Left forelimb (tissue), 1 donor: Measurements from ENCODE around the gene CACNB2.

ENCODE experiments used
- DNase-seq: peaks from one replicate; pipeline ENCODE4 v3.0.0-alpha.2; 2018; ENCODE audit warnings: low spot score

The CACNB2 gene

DNA sequence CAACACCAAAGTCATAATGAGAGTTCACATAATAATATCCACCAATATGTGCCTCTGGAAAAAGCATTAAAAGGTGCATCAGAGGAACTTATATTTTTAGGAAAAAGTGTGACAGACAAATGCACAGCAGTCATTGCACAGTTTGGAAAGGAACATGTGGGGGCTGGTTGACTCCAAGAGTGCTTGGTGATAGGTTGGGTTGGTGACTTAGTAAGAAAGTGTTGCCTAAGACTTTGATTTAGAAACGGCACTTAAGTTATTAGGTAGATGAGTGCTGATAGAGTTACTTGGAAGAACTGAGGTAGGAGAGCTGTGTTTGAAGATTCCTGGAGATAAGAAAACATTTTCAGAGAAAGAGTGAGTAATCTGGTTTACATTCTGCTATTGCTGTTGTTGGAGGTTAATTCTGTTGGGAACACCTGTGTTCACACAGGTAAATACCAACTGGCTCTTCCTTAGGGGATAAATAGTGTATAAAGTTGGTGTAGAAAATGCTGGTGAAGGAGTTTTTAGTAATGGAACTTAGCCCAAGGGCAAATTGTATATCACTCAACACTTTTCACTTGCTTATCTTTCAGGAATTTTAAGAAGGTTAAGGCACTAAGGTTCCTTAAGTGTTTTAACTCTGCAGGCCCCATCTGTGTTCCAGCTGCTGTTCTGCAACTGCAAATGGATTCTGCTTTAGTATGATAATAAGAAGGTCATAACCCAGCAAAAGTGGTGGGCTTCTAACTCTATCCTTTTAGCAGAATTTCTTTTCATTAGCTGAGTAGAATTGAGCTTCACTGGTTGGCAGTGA, 315.1 kb downstream of the CACNB2 start:
- DNase-seq = no peak

DNA sequence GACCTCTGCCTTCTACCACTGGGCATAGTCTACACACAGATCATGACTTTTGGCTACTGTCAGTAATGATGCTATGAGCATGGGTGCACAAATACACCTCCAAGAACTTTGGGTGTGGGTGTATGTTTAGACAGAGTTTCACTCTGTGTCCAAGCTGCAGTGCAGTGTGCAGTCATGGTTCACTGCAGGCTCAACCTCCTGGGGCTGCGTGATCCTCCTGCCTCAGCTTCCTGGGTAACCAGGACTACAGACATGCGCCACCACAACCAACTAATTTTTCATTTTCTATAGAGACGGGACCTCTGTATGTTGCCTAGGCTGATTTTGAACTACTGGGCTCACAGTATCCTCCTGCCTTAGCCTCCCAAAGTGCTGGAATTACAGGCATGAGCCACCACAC, 316.8 kb downstream of the CACNB2 start:
- DNase-seq = no peak

- DNase-seq = no peak
These were observed 319.8 kb downstream of the CACNB2 start for GRCh38 chr10:18460032-18460431.

DNA sequence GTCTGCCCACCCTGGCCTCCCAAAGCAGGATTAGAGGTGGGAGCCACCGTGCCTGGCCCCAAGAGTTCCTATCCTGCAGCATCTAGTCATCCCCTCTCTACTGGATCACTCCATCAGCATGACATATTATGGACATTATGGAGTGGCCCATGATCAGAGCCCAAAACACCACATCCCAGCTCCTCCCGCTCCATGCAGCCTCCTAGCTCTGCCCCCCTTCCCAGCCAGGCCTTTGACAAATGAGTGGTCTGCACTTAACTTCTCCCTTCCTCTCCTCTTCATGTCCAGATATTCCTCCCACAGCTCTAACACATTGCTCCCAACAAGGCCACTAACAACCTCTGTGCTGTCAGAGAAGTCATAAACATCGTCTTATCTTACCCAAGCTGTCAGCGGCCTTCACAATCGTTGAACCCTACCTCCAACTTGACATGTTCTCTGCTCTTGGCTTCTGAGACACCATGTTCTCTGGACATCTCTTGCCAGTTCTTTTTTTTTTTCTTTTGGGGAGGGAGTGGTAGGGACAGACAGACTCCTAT, 323.5 kb downstream of the CACNB2 start:
- no peak for DNase-seq

- DNase-seq = no peak
These were observed 328.9 kb downstream of the CACNB2 start for GRCh38 chr10:18469125-18469524.

GRCh38 chr10:18472977-18473376, 332.8 kb downstream of the CACNB2 start:
- no peak for DNase-seq

- no peak for DNase-seq
These were observed 333.3 kb downstream of the CACNB2 start for GRCh38 chr10:18473424-18474117.

- no peak for DNase-seq
These were observed 333.9 kb downstream of the CACNB2 start for GRCh38 chr10:18474118-18474455.

- DNase-seq = no peak
These were observed 335.9 kb downstream of the CACNB2 start for GRCh38 chr10:18476076-18476647.

DNA sequence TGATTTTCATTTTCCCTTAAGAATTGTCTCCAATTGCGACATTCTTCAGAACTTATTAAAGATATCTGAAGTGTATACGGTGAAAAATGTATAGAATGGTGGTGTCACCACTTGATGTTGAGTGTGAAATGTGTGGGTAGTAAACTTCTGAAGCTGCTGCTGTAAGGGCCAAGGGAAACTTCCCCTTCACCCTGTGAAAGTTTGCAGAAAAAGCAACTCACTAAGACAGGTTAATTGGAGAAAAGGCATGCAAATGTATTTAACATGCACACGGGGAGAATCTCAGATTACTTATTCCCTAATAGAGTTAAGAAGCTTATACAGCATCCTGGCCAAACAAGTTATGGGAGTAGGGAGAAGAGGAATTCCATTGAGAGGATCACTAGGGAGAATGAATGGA, 338.1 kb downstream of the CACNB2 start:
- DNase-seq = no peak

GRCh38 chr10:18479502-18479901, 339.3 kb downstream of the CACNB2 start:
- DNase-seq = no peak

DNA sequence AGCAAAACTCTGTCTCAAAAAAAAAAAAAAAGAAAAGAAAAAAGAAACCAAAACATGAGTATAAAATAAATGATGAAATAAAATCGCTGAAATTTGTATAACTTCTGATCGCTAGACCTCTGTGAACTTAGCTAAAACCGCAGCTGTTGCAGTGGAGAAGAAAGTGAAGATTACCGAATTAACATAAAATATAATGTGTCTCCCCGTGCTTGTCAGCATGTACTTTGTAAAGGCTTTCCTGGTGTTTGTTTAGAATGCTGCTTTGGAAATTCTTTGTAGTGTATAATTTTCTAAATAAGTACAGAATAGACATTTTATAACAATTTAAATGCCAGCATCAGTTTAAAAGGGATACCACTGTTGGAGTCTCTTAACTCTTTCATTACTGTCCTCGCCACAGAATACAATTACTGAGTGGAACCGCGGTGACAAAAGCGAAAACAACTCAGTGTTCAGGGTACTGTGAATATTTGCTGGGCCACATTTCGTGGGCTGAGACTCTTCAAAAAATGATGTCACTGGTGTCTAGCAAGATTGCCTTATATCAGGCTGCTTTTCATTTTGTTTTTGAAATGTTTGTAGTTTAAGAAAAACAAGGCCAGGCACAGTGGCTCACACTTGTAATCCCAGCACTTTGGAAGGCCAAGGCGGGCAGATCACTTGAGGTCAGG, 343.4 kb downstream of the CACNB2 start:
- no peak for DNase-seq

DNA sequence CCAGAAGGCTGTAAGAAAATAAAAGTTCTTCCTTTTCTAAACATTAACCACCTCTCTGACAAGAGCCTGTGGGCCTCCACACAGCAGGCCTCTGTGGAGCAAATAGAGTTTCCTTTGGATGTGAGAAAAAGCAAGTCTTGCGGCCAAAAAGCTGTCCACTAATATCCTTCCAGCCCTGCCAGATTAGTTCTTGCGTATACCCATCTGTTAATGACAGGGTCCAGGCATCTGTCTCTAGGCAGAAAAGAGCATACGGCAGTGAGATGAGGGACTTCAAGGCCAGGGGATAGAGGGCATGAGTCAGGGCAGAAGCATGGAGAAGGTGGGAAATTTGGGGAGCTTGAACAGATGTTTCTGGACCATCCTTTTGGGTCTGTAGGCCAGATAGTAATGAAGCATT, 346.2 kb downstream of the CACNB2 start:
- DNase-seq = no peak

GRCh38 chr10:18490755-18491154, 350.5 kb downstream of the CACNB2 start:
- DNase-seq = no peak

DNA sequence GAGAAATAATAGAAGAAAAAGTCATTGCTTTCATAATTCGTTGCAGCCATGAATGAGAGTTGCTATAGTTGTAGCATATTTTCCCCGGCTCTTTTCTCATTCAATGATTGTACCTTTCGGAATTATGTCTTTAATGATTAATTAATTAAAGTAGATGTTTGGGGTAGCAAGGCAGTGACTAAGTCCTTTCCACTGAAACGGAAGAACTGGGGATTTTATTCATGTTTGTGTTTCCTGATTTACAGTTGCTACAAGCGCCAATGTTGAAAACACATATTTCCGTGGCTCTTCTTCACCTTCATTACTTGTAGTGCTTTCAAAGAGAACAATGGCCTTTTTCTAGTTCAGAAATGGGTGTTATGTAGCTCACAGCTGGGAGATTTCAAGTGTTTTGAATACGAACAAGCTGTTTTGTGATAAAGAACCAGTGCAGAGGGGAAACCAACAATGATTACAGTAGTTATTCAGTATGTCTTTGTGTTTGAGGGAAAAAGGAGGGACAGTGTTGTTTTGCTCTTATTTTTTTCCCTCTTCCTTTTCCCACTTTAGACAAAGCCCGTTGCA, 357.7 kb downstream of the CACNB2 start:
- DNase-seq = no peak

GRCh38 chr10:18498998-18499397, 358.8 kb downstream of the CACNB2 start:
- DNase-seq = no peak

DNA sequence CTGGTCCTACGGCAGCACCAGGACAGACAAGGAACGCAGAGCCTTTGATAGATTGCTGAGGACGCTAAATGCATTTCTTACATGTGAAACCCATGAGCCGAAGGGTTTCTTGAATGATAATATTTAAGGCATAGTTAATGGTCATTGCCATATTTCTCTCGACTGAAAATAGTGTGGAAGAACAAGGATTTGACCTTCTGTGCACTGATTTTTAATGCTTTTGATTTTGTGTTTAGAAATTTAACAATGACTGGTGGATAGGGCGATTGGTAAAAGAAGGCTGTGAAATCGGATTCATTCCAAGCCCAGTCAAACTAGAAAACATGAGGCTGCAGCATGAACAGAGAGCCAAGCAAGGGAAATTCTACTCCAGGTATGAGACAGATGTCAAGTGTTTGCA, 360.4 kb downstream of the CACNB2 start:
- no peak for DNase-seq

GRCh38 chr10:18501198-18501597, 361.0 kb downstream of the CACNB2 start:
- no peak for DNase-seq

DNA sequence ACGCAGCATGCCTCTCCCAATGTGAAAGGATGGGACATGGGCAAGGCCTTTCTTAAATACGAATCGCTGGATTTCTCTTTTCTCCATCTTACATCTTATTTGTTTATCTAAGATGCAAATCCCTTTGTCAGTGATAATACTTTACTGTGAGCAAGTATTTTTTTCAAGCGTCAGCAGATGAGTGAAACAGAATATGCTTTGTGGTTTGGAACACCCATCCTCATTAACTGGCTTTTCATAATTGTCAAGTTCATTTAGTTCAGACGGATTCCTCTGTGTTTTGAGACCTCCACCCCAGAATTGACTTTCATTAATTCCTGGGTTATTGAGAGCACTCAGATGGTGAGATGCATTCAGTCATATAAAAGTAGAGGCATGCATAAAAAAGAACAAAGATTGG, 361.4 kb downstream of the CACNB2 start:
- DNase-seq = no peak

GRCh38 chr10:18504161-18504560, 363.9 kb downstream of the CACNB2 start:
- no peak for DNase-seq

DNA sequence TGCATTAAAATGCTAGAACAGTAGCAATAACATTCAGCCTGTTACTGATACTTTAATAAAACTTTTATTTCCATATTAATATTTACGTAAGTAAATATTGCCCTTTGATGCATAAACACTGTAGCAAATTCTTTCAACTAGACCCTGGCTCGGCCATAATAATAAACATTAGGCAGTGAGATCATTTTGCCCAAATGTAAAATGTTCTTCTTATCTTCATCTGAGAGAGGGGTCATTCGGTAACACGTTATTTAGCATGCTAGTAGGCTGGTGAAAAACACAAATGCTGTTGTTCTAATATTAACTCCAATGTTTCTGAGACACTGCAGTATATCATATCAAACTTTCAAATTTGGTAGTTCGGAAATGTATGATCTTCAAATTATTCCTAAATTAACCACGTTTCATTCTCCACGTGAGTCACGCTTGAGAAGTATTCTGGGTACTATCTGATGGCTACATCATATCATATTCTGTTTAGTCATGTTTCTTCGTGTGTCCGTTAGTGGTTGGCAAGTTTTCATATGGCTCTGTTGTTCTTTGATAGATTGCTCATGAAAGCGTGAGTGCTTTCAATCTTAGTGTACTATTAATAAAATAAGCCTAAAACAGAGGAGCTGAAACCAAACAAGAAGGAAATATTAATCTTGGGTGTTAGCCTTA, 365.4 kb downstream of the CACNB2 start:
- DNase-seq = no peak

GRCh38 chr10:18508587-18508986, 368.4 kb downstream of the CACNB2 start:
- no peak for DNase-seq
